ENCODE measurements around the gene AOX1.
"Not testable (repeated sequence)": the region's sequence is repeated elsewhere in the genome, so short reads cannot be mapped to it uniquely, and the experiment has no call there.

AOX1 gene

GRCh38 chr2:200631287-200631686 lies 45.5 kb downstream of the AOX1 start:
- DNase-seq, result no peak

- DNase-seq, result no peak
Measured at GRCh38 chr2:200634231-200634964, 48.6 kb downstream of the AOX1 start.

- no peak for DNase-seq
Measured at GRCh38 chr2:200635251-200635650, 49.4 kb downstream of the AOX1 start.

GRCh38 chr2:200637901-200638300 lies 52.1 kb downstream of the AOX1 start:
- DNase-seq, result no peak

- DNase-seq, result no peak
Measured at GRCh38 chr2:200640176-200640575, 54.4 kb downstream of the AOX1 start.

GRCh38 chr2:200640901-200641300 lies 55.1 kb downstream of the AOX1 start:
- no peak for DNase-seq

- DNase-seq, result not testable (repeated sequence)
Measured at GRCh38 chr2:200648518-200649281, 62.9 kb downstream of the AOX1 start.

- no peak for DNase-seq
Measured at GRCh38 chr2:200649724-200650123, 63.9 kb downstream of the AOX1 start.

GRCh38 chr2:200650195-200650594 lies 64.4 kb downstream of the AOX1 start:
- no peak for DNase-seq

- no peak for DNase-seq
Measured at GRCh38 chr2:200652158-200652557, 66.3 kb downstream of the AOX1 start.

GRCh38 chr2:200653021-200653420 lies 67.2 kb downstream of the AOX1 start:
- no peak for DNase-seq

- no peak for DNase-seq
Measured at GRCh38 chr2:200654823-200655222, 69.0 kb downstream of the AOX1 start.

GRCh38 chr2:200655918-200656580 lies 70.2 kb downstream of the AOX1 start:
- no peak for DNase-seq

GRCh38 chr2:200658278-200658864 lies 72.6 kb downstream of the AOX1 start:
- DNase-seq, result no peak

- DNase-seq, result no peak
Measured at GRCh38 chr2:200659410-200659809, 73.6 kb downstream of the AOX1 start.

GRCh38 chr2:200661477-200661876 lies 75.7 kb downstream of the AOX1 start:
- DNase-seq, result no peak

GRCh38 chr2:200662727-200663126 lies 76.9 kb downstream of the AOX1 start:
- DNase-seq, result no peak

GRCh38 chr2:200664770-200665494 lies 79.1 kb downstream of the AOX1 start:
- no peak for DNase-seq

GRCh38 chr2:200665626-200666453 lies 80.0 kb downstream of the AOX1 start:
- DNase-seq, result no peak

- no peak for DNase-seq
Measured at GRCh38 chr2:200667413-200667812, 81.6 kb downstream of the AOX1 start.

- no peak for DNase-seq
Measured at GRCh38 chr2:200668478-200668877, 82.7 kb downstream of the AOX1 start.

GRCh38 chr2:200669308-200669707 lies 83.5 kb downstream of the AOX1 start:
- DNase-seq, result no peak

Measured in stimulated activated CD4-positive, alpha-beta T cell treated with anti-CD3 and anti-CD28 coated beads, Interleukin-15, amount 100 ng/mL, for 24 hours (primary cell).